Mesodermal cell (in vitro differentiated cells): Measurements from ENCODE around the gene MRPL10.

Experiments
- H3K27ac ChIP-seq: 2 replicates; pipeline ENCODE4 v1.7.0; 2013; ENCODE audit warnings: mild to moderate bottlenecking, low read depth, low read length, moderate library complexity; ENCODE audit not compliant: severe bottlenecking
- H3K36me3 ChIP-seq: 2 replicates; pipeline ENCODE4 v1.7.1; 2013; ENCODE audit warnings: mild to moderate bottlenecking, low read length, moderate library complexity; ENCODE audit not compliant: control insufficient read depth, insufficient read depth
- H3K4me1 ChIP-seq: one replicate; pipeline ENCODE4 v1.7.1; 2013; ENCODE audit warnings: mild to moderate bottlenecking, low read length; ENCODE audit not compliant: insufficient read depth, control insufficient read depth, poor library complexity, severe bottlenecking
- H3K4me3 ChIP-seq: 2 replicates; pipeline ENCODE4 v1.7.0; 2013; ENCODE audit warnings: low read length, control low read depth, mild to moderate bottlenecking; ENCODE audit not compliant: insufficient read depth, poor library complexity, severe bottlenecking; ENCODE audit errors: extremely low read depth
- H3K9me3 ChIP-seq: 2 replicates; pipeline ENCODE4 v1.7.1; 2013; ENCODE audit warnings: mild to moderate bottlenecking, low read length, moderate library complexity; ENCODE audit not compliant: control insufficient read depth
- whole genome bisulfite sequencing, 2 experiments: methylation state at CpG; one replicate each; pipeline ENCODE4 v1.1.5; 2013; ENCODE audit warnings: missing lambda C conversion rate in 2 of 2; ENCODE audit not compliant: insufficient coverage in 2 of 2; 5-methylcytosine and 5-hydroxymethylcytosine counted together

Gene MRPL10

DNA sequence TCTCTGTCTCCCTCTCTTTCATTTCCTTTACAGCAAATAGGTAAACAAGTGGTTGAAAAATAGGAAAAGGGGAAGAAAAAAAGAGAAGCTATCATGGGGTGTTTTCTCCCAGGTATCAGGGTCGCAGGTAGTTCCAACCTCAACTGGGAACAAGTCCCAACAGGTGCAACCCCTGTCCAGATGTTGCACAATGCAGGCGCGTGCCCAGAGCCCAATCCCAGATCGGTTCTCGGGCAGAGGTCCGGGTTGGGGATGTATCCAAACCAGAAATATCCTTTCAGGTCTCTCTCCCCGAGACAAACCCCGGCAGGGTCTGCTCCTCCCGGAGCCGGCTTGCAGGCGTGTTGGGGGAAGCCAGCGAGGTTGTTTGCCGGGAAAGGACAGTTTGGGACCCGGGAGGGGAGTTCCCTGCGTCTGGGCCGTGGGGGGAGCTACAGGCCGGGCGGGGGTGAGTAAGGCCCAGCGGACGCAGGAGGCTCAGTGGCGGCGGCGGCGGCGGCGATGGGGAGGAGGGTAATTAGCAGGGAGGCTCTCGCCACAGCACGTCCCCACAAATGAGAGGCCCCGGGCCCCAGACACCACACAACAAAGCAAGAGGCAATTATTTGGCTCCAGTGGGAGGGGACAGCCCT lies 40.8 kb upstream of the MRPL10 start:
- Histone ChIP-seq H3K4me3 (peak overlapping the region; percentile 6), H3K9me3 (no peaks in the 10 kb centered on the region), H3K36me3 (no peaks in the 10 kb centered on the region), H3K4me1 (peaks cover 60% of the 10 kb centered on the region), H3K27ac (no peak overlapping the region)
- 12 to 40% methylated on average over 5 to 6 of the region's 29 CpGs for WGBS, 2 experiments

GRCh38 chr17:47871048-47871447 lies 39.7 kb upstream of the MRPL10 start:
- Histone ChIP-seq H3K27ac (no peak overlapping the region), H3K4me1 (peaks cover 62% of the 10 kb centered on the region), H3K36me3 (no peaks in the 10 kb centered on the region), H3K9me3 (no peaks in the 10 kb centered on the region), H3K4me3 (no peak overlapping the region)

DNA sequence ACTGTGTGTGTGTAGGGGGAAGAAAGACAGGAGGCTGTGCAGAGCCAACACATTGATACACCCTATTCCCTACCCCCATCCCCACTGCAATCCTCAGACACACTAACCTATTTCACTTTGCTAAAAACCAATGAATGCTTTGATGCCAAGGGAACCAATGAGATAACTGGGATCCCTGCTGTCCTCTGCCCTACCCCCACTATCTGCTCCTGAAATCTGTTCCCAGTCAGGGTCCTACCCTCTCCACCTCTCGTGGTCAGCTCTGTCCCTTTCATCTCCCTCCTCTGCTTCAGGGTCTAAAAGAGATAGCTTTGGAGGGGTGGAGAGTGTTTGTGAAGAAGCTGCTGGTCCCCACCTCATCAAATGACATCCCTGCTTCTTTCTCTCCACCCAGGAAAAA lies 38.7 kb upstream of the MRPL10 start:
- H3K27ac ChIP-seq: peak overlapping the region; percentile 29
- peaks cover 53% of the 10 kb centered on the region for H3K4me1 ChIP-seq
- no CpG with 5 or more reads among the region's 1 CpG for WGBS, 2 experiments

GRCh38 chr17:47869114-47869513 lies 37.8 kb upstream of the MRPL10 start:
- H3K9me3 ChIP-seq: no peaks in the 10 kb centered on the region
- WGBS, 2 experiments: 33% methylated on average over 2 of the region's 2 CpGs; no CpG with 5 or more reads in 1 of the 2 experiments
- no peak overlapping the region for H3K4me3 ChIP-seq
- no peak overlapping the region for H3K27ac ChIP-seq
- no peaks in the 10 kb centered on the region for H3K36me3 ChIP-seq
- peaks cover 47% of the 10 kb centered on the region for H3K4me1 ChIP-seq

More for the DNA sequence above, 38.7 kb upstream of the MRPL10 start:
- Histone ChIP-seq H3K4me3 (no peak overlapping the region), H3K9me3 (no peaks in the 10 kb centered on the region), H3K36me3 (no peaks in the 10 kb centered on the region)

- no peak overlapping the region for H3K4me3 ChIP-seq
- H3K36me3 ChIP-seq: no peaks in the 10 kb centered on the region
- H3K9me3 ChIP-seq: no peaks in the 10 kb centered on the region
- WGBS, 2 experiments: 95 to 96% methylated on average over 5 to 9 of the region's 11 CpGs
- H3K4me1 ChIP-seq: peaks cover 43% of the 10 kb centered on the region
- no peak overlapping the region for H3K27ac ChIP-seq
Observed at GRCh38 chr17:47867813-47868533, 36.6 kb upstream of the MRPL10 start.

GRCh38 chr17:47866941-47867340 lies 35.6 kb upstream of the MRPL10 start:
- H3K9me3 ChIP-seq: no peaks in the 10 kb centered on the region
- H3K27ac ChIP-seq: peak overlapping the region; percentile 10
- H3K36me3 ChIP-seq: no peaks in the 10 kb centered on the region
- H3K4me3 ChIP-seq: no peak overlapping the region
- peaks cover 39% of the 10 kb centered on the region for H3K4me1 ChIP-seq
- 90% methylated on average over 20 of the region's 20 CpGs for WGBS, 2 experiments

- no peak overlapping the region for H3K27ac ChIP-seq
- 92 to 93% methylated on average over 2 to 6 of the region's 7 CpGs for WGBS, 2 experiments
- no peaks in the 10 kb centered on the region for H3K9me3 ChIP-seq
- H3K4me1 ChIP-seq: peaks cover 33% of the 10 kb centered on the region
- H3K36me3 ChIP-seq: no peaks in the 10 kb centered on the region
- H3K4me3 ChIP-seq: no peak overlapping the region
Observed at GRCh38 chr17:47864791-47865216, 33.5 kb upstream of the MRPL10 start.

DNA sequence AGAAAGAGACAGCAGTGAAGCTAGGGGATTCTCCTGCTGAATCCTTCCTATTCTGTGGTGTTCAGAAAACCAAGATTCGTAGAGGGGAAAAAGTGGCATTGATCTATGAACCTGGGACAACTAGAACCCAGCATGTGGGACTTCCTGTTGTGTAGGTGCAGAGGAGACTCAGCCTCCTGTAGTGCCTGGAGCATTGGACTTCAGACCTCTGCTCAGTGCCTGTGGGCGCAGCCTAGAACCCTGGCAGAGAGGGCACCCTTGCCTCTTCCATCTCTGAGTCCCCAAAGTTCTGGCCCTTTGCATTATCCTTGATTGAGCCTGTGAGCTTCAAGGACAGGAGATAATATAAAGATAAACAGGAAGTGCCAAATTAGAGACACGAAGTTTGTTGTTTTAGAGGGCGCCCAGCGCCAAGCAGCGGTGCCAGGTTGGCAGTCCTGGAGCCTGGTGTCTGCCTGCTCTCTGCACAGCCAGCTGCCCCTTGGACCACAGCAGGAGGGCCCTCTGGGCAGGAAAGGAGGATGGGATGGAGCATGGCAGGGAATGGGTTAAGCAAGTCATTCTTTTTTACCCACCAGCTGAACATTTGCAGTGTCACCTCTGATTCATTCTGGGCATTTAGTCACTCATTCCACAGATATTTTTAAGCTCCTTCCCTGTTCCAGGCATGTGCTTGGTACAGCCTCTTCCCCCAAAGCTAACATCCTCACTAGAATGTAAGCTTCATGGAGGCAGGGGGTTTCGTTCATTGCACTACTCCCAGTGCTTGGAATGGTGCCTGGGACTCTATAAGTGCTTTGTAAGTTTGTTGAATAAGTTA lies 31.5 kb upstream of the MRPL10 start:
- Histone ChIP-seq H3K9me3 (no peaks in the 10 kb centered on the region), H3K27ac (peak overlapping the region; percentile 71), H3K4me3 (no peak overlapping the region), H3K4me1 (peaks cover 30% of the 10 kb centered on the region), H3K36me3 (no peaks in the 10 kb centered on the region)
- WGBS, 2 experiments: 91 to 94% methylated on average over 6 to 7 of the region's 7 CpGs

DNA sequence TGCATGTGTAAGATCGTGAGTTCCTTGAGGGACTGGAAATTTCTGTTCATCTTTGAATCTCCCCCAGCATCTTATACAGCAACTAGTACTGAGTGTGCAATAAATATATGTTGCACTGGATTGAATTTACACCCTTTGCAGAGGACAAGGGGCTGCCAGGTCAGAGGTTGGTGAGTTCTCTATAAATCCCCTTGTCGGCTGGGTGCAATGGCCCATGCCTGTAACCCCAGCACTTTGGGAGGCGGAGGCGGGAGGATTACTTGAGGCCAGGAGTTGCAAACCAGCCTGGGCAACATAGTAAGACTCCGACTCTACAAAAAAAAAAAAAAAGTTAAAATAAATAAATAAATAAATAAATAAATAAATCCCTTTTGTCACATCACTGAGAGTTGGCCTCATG lies 29.0 kb upstream of the MRPL10 start:
- peaks cover 39% of the 10 kb centered on the region for H3K4me1 ChIP-seq
- H3K36me3 ChIP-seq: no peaks in the 10 kb centered on the region
- H3K27ac ChIP-seq: no peak overlapping the region
- no peaks in the 10 kb centered on the region for H3K9me3 ChIP-seq
- H3K4me3 ChIP-seq: no peak overlapping the region
- WGBS, 2 experiments: 89 to 100% methylated on average over 1 to 2 of the region's 5 CpGs

- H3K4me1 ChIP-seq: peaks cover 44% of the 10 kb centered on the region
- no peaks in the 10 kb centered on the region for H3K9me3 ChIP-seq
- no peak overlapping the region for H3K4me3 ChIP-seq
- H3K36me3 ChIP-seq: no peaks in the 10 kb centered on the region
- H3K27ac ChIP-seq: no peak overlapping the region
- WGBS, 2 experiments: 46 to 50% methylated on average over 9 to 12 of the region's 16 CpGs
Observed at GRCh38 chr17:47857551-47858455, 26.5 kb upstream of the MRPL10 start.
